Kidney (tissue), 14 donors: ENCODE data around the gene ETF1. TPM values are rescaled to one million over a fixed set of nuclear protein-coding genes. Genes with fewer than 3 reads are reported as not detected.

Experiments used
- DNase-seq, 5 donors: peaks; one replicate each; pipeline ENCODE4 v3.0.0-alpha.2; 2013 to 2020
- FAIRE-seq: peaks from 2 replicates; lab custom pipeline; 2012; peaks lifted over from hg19 to GRCh38; lab: Jason Lieb, UNC
- H3K27ac ChIP-seq, 2 donors: one replicate each; pipeline ENCODE4 v1.7.0; 2013; ENCODE audit warnings: low read depth in 2 of 2, low read length in 2 of 2, inconsistent platforms in 1 of 2
- H3K27me3 ChIP-seq: one replicate; pipeline ENCODE4 v1.7.1; 2013; ENCODE audit warnings: low read length, inconsistent platforms; ENCODE audit not compliant: control insufficient read depth, insufficient read depth
- H3K36me3 ChIP-seq, 3 donors: one replicate each; pipeline versions ENCODE4 v1.7.0 to v1.7.1; 2013; ENCODE audit warnings: low read length in 3 of 3, control low read depth in 1 of 3, inconsistent platforms in 1 of 3; ENCODE audit not compliant: insufficient read depth in 3 of 3, control insufficient read depth in 2 of 3
- H3K4me1 ChIP-seq, 3 donors: one replicate each; pipeline versions ENCODE4 v1.7.0 to v1.7.1; 2013; ENCODE audit warnings: low read length in 3 of 3, inconsistent platforms in 1 of 3, low read depth in 1 of 3; ENCODE audit not compliant: control insufficient read depth in 2 of 3, insufficient read depth in 2 of 3
- H3K4me3 ChIP-seq, 3 donors: one replicate each; pipeline versions ENCODE4 v1.7.0 to v1.8.1; 2013; ENCODE audit warnings: low read length in 3 of 3, control low read depth in 1 of 3, inconsistent platforms in 1 of 3
- H3K9ac ChIP-seq, 3 donors: one replicate each; pipeline versions ENCODE4 v1.7.0 to v1.7.1; 2013; ENCODE audit warnings: low read length in 3 of 3, control low read depth in 1 of 3, inconsistent platforms in 1 of 3
- H3K9me3 ChIP-seq, 3 donors: one replicate each; pipeline versions ENCODE4 v1.7.0 to v1.7.1; 2013; ENCODE audit warnings: low read length in 3 of 3, control low read depth in 1 of 3, inconsistent platforms in 1 of 3; ENCODE audit not compliant: control insufficient read depth in 2 of 3, insufficient read depth in 1 of 3
- intact Hi-C: fragments of 100-400 bp; cut with DNase I; formaldehyde crosslinking; loops from one replicate; pipeline ENCODE4 v1.11.1; 2022
- polyA plus RNA-seq: library from polyadenylated mRNA; stranded (reverse); fragments of 350-450 nt; fragmentation: Illumina TruSeq; extraction: RNeasy Lipid Tissue Mini Kit (QIAGEN cat#74804); gene quantifications from one replicate; pipeline ENCODE4 v1.2.3, GENCODE V29; 2014; ENCODE audit warnings: low read depth, low replicate concordance; ENCODE audit not compliant: insufficient read depth
- total RNA-seq: library from RNA; stranded (reverse); fragmentation: NEBNext Ultra II Directional; extraction: Animal tissue kit (Norgen Biotek cat#: 25700); gene quantifications from one replicate; pipeline ENCODE4 v1.2.1, GENCODE V29; 2021
- TF ChIP-seq, protein P1 (sequence below): IDR thresholded peaks from 3 replicates; pipeline ENCODE4 v1.5.1; 2012; ENCODE audit warnings: mild to moderate bottlenecking, moderate library complexity, borderline replicate concordance; ENCODE audit not compliant: insufficient read depth; ENCODE audit errors: extremely low read depth
- donor health status: control.
- donor health status: control.
- donor health status: control.
- donor health status: control.
- donor health status: control.
- donor health status: DM: yes; HTN: yes; CAD: no.
- donor health status: Normal renal cell carcinoma (clear cell type).

The ETF1 gene
- total and polyA plus RNA-seq, 2 donors from 2014 or later, result 37.5 to 85.6 TPM

DNA sequence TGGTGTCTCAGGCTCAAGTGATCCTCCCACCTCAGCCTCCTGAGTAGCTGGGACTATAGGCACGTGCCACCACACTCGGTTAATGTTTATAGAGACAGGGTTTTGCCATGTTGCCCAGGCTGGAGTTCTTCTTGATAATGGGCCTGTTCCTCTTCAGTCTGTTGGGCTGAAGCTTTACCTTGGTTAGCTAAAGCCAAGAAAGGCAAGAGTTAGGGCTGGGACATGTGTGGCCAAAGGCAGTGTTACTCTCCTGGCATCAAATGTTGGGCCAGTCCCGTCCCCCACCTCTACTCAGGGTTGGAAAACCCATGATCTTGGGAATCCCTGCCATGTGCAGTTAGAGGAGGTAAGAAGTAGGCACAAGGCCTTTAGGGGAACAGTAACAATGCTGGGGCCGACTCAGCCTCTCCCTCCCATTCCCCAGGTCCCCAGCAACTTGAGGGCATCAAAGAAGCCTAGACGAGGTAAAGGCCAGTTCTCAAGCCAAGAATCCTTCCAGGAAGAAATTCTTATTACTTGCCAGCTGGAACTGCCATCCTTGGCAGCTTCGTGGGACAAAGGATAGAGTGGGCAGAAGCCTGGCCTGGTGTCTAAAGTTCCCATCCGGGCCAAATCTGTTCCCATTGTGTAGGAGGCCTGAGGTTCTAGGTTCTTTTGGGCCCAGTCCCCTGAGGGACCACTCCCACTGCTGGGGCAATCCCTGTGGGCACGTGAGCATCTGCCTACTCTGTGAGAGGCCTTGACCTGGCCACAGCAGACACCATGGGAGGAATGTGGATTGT lies 73.3 kb downstream of the ETF1 start:
- TF ChIP-seq, protein P1, sequence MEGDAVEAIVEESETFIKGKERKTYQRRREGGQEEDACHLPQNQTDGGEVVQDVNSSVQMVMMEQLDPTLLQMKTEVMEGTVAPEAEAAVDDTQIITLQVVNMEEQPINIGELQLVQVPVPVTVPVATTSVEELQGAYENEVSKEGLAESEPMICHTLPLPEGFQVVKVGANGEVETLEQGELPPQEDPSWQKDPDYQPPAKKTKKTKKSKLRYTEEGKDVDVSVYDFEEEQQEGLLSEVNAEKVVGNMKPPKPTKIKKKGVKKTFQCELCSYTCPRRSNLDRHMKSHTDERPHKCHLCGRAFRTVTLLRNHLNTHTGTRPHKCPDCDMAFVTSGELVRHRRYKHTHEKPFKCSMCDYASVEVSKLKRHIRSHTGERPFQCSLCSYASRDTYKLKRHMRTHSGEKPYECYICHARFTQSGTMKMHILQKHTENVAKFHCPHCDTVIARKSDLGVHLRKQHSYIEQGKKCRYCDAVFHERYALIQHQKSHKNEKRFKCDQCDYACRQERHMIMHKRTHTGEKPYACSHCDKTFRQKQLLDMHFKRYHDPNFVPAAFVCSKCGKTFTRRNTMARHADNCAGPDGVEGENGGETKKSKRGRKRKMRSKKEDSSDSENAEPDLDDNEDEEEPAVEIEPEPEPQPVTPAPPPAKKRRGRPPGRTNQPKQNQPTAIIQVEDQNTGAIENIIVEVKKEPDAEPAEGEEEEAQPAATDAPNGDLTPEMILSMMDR, result no peak
- FAIRE-seq, result no peak

DNA sequence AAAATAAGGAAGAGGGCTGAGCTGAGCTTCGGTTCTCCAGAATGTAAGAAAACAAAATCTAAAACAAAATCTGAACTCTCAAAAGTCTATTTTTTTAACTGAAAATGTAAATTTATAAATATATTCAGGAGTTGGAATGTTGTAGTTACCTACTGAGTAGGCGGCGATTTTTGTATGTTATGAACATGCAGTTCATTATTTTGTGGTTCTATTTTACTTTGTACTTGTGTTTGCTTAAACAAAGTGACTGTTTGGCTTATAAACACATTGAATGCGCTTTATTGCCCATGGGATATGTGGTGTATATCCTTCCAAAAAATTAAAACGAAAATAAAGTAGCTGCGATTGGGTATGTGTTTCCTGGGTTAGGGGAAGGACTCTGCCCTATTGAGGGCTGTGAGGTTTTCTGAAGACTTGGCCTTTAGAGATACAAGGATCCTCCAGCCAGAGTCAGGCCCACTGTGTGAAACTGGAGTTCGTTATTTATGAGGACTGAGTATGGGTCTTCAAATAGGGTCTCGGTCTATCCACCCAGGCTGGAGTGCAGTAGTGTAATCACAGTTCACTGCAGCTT lies 74.0 kb downstream of the ETF1 start:
- Histone ChIP-seq H3K4me3 (peak overlapping the region in 1 of 3 donors; percentile 78), H3K27ac (no peak overlapping the region), H3K9ac (no peak overlapping the region), H3K9me3 (no peaks in the 10 kb centered on the region), H3K4me1 (peaks cover 0 to 11% (median 0%) of the 10 kb centered on the region in 3 donors), H3K27me3 (no peaks in the 10 kb centered on the region), H3K36me3 (peaks cover 2 to 23% (median 6%) of the 10 kb centered on the region in 3 donors)
- DNase-seq (no peak), FAIRE-seq (peak; percentile 38)
- intact Hi-C loops, result no loop called here
- TF ChIP-seq, protein P1, result no peak

More for the DNA sequence above, 73.3 kb downstream of the ETF1 start:
- no peaks in the 10 kb centered on the region for H3K27me3 ChIP-seq
- H3K27ac ChIP-seq, result peak overlapping the region in 1 of 2 donors; percentile 8
- intact Hi-C loops, result no loop called here
- no peak overlapping the region for H3K4me3 ChIP-seq
- DNase-seq, result peak in 3 of 5 donors; percentile 70 to 85 (median 75)
- H3K36me3 ChIP-seq, result peaks cover 2 to 23% (median 6%) of the 10 kb centered on the region in 3 donors
- H3K4me1 ChIP-seq, result peaks cover 0 to 11% (median 0%) of the 10 kb centered on the region in 3 donors
- H3K9ac ChIP-seq, result no peak overlapping the region
- no peaks in the 10 kb centered on the region for H3K9me3 ChIP-seq

GRCh38 chr5:138468133-138468965 lies 74.7 kb downstream of the ETF1 start:
- Histone ChIP-seq H3K27me3 (no peaks in the 10 kb centered on the region), H3K4me3 (peak overlapping the region; percentile 41 to 88 (median 78)), H3K27ac (no peak overlapping the region), H3K9me3 (no peaks in the 10 kb centered on the region), H3K36me3 (peaks cover 2 to 23% (median 6%) of the 10 kb centered on the region in 3 donors), H3K4me1 (peaks cover 0 to 12% (median 3%) of the 10 kb centered on the region in 3 donors), H3K9ac (no peak overlapping the region)
- TF ChIP-seq, protein P1, result no peak
- intact Hi-C loops, result no loop called here
- DNase-seq (no peak), FAIRE-seq (peak; percentile 50)
